Kidney epithelial cell (primary cell): ENCODE results near the gene CFAP77. TPM values are rescaled to one million over a fixed set of nuclear protein-coding genes. Genes with fewer than 3 reads are reported as not detected.

Experiments used
- DNase-seq: peaks from one replicate; pipeline ENCODE4 v3.0.0-alpha.2; 2010; ENCODE audit warnings: low read depth
- H3K27me3 ChIP-seq: 2 replicates; pipeline ENCODE4 v1.6.0; 2011; ENCODE audit warnings: low read length; ENCODE audit not compliant: control insufficient read depth, insufficient read depth
- H3K36me3 ChIP-seq: 2 replicates; pipeline ENCODE4 v1.5.1; 2011; ENCODE audit warnings: low read length; ENCODE audit not compliant: control insufficient read depth, insufficient read depth
- H3K4me3 ChIP-seq: 2 replicates; pipeline ENCODE4 v1.5.1; 2011; ENCODE audit warnings: low read depth, mild to moderate bottlenecking, control low read depth, low read length
- CTCF ChIP-seq: IDR thresholded peaks from 2 replicates; pipeline ENCODE4 v1.5.1; 2011; ENCODE audit warnings: mild to moderate bottlenecking, moderate library complexity, low read length, control low read depth, inconsistent platforms; ENCODE audit not compliant: insufficient read depth, poor library complexity, severe bottlenecking
- total RNA-seq: library from RNA; depleted of rRNA; stranded (reverse); fragments of >200 nt; gene quantifications from 2 replicates; pipeline ENCODE4 v1.2.3, GENCODE V29; 2015

CFAP77 gene
- total RNA-seq, 1 donor from 2014 or later = 0.58 TPM

- Histone ChIP-seq H3K4me3 (no peak overlapping the region), H3K36me3 (no peaks in the 10 kb centered on the region), H3K27me3 (peaks cover 17% of the 10 kb centered on the region)
- no peak for DNase-seq
- no peak for TF ChIP-seq CTCF
Observed at GRCh38 chr9:132418726-132419363, 8.8 kb downstream of the CFAP77 start.

- Histone ChIP-seq H3K27me3 (peaks cover 13% of the 10 kb centered on the region), H3K36me3 (no peaks in the 10 kb centered on the region), H3K4me3 (no peak overlapping the region)
- DNase-seq = no peak
- no peak for TF ChIP-seq CTCF
Observed at GRCh38 chr9:132422574-132422973, 12.6 kb downstream of the CFAP77 start.

GRCh38 chr9:132423503-132423902, 13.5 kb downstream of the CFAP77 start:
- no peak overlapping the region for H3K4me3 ChIP-seq
- H3K36me3 ChIP-seq = no peaks in the 10 kb centered on the region
- no peak for DNase-seq
- TF ChIP-seq CTCF = no peak
- H3K27me3 ChIP-seq = peaks cover 13% of the 10 kb centered on the region

- H3K27me3 ChIP-seq = peaks cover 17% of the 10 kb centered on the region
- no peak for DNase-seq
- H3K36me3 ChIP-seq = no peaks in the 10 kb centered on the region
- TF ChIP-seq CTCF = no peak
- no peak overlapping the region for H3K4me3 ChIP-seq
Observed at GRCh38 chr9:132424857-132425674, 15.1 kb downstream of the CFAP77 start.

- Histone ChIP-seq H3K36me3 (no peaks in the 10 kb centered on the region), H3K27me3 (peaks cover 17% of the 10 kb centered on the region), H3K4me3 (no peak overlapping the region)
- TF ChIP-seq CTCF = no peak
- DNase-seq = no peak
Observed at GRCh38 chr9:132425675-132426062, 15.7 kb downstream of the CFAP77 start.
